ENCODE measurements around the gene PCP2.

The PCP2 gene

DNA sequence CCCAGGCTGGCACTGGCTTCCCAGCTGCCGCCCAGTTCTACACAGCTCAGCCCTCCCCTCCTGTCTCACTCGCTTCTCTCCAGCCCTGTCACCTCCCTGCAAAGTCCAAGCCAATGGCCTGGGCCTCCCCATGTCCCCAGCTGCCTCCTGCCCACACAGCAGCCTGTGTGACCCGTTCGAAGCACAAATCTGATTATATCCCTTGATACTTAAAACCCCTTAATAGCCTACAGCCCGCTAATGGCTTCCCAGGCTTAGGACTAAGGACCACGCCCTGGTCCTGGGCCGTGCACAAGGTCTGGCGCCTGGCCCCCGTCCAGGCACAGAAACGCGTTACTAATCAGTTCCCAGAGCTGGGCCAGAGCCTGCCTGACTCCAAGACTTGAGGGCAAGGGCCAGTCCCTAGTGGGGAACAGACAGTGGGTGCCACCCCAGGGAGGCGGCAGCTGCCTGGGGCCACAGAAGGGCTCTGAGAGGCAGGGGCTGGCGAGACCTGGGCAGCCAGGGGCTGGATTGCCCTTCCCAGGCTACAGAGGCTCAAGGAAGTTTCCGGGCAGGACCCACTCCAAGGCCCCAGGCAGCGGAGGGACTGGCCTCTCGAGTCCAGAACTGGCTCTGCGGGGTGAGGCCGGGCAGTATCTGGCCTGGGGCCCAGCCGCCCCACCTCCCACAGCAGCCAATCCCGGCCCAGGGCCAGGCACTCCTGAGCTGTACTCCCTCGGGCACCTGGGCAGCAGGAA, 14.6 kb downstream of the PCP2 start:
- DNase-seq: no peak

DNA sequence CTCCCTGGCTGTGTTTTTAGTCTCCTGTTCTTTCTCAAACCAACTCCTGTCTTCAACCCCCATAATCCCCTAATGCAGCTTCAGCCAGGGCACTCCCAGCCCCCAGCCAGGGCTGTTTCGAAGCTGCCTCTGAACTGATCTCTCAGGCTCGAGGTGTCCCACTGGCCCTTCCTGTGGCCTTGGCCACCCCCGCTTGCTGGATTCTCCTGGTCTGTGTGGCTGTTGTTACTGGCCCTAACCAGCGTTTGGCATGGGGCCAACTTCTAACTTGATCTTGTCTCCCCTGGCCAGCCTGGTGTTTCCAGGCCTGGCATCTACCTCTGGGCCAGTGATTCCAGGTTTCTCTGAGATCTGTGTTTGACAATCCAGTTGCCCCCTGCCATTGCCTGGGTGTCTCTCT, 15.2 kb downstream of the PCP2 start:
- no peak for DNase-seq

DNA sequence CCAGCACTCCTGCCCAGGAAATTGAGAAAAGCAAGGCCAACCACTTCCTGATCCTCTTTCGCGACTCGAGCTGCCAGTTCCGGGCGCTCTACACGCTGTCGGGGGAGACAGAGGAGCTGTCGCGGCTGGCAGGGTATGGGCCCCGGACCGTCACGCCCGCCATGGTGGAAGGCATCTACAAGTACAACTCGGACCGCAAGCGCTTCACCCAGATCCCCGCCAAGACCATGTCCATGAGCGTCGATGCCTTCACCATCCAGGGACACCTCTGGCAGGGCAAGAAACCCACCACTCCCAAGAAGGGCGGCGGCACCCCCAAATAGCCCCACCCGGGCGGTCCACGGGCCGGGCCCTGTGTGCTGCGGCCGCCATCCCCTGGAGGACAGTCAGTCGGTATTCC, 15.8 kb downstream of the PCP2 start:
- no peak for DNase-seq

DNA sequence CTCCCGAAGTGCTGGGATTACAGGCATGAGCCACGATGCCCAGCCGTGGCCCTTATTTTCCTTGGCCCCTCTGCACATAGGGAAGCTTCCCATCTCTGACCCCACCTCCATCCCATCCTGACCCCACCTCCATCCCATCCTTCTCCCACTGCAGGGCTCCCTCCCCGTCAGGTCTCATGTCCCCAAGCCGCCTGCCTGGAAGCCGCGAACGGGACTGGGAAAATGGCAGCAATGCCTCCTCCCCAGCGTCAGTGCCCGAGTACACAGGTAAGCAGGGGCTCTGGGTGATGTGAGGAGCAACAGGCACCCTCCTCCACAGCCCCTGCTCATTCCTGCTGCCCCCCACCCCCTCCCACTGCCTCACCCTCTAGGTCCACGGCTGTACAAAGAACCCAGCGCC, 16.3 kb downstream of the PCP2 start:
- no peak for DNase-seq

DNA sequence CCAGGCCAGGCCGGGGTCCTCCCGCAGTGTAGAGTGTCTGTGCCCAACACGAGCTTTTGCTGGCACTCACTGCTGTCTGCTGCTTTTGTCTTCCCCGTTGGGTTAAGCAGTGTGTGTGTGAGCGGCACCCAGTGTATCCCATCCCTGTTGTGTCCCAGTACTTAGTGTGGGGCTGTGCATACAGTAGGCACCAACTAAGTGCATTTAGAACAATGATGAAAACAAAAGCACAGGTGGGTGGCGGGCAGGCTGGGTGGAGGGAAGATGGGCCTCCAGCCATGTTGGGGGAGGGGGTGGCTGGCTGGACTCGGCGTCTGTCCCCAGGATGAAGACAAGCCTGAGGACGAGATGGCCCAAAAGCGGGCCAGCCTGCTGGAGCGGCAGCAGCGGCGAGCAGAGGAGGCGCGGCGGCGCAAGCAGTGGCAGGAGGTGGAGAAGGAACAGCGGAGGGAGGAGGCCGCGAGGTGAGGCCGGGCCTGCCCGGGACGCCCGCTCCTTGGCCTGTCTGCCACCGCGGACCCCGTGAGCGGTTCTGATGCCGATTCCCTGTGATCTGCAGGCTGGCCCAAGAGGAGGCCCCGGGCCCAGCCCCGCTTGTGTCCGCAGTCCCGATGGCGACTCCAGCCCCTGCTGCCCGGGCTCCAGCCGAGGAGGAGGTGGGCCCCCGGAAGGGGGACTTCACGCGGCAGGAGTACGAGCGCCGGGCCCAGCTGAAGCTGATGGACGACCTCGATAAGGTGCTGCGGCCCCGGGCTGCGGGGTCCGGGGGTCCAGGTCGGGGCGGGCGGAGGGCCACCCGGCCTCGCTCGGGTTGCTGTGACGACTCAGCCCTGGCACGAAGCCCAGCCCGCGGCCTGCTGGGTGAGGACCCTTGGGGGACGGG, 18.4 kb downstream of the PCP2 start:
- DNase-seq: no peak

DNA sequence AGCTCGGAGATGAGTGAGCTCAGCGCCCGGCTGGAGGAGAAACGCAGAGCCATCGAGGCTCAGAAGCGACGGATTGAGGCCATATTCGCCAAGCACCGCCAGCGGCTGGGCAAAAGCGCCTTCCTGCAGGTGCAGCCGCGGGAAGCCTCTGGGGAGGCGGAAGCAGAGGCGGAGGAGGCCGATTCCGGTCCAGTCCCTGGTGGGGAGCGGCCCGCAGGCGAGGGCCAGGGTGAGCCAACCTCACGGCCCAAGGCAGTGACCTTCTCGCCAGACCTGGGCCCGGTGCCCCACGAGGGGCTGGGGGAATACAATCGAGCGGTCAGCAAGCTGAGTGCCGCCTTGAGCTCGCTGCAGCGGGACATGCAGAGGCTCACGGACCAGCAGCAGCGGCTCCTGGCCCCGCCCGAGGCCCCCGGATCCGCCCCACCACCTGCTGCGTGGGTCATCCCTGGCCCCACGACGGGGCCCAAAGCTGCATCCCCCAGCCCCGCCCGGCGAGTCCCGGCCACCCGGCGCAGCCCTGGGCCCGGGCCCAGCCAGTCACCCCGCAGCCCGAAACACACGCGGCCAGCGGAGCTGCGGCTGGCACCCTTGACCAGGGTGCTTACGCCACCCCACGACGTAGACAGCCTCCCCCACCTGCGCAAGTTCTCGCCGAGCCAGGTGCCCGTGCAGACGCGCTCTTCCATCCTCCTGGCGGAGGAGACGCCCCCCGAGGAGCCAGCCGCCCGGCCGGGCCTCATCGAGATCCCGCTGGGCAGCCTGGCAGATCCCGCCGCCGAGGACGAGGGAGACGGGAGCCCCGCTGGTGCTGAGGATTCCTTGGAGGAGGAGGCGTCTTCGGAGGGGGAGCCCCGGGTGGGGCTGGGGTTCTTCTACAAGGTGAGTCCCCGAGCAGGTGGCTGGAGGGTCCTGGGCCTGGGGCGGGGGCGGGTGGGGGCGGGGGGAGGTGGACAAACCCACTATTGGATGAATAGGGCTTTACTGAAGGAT, 20.9 kb downstream of the PCP2 start:
- no peak for DNase-seq

DNA sequence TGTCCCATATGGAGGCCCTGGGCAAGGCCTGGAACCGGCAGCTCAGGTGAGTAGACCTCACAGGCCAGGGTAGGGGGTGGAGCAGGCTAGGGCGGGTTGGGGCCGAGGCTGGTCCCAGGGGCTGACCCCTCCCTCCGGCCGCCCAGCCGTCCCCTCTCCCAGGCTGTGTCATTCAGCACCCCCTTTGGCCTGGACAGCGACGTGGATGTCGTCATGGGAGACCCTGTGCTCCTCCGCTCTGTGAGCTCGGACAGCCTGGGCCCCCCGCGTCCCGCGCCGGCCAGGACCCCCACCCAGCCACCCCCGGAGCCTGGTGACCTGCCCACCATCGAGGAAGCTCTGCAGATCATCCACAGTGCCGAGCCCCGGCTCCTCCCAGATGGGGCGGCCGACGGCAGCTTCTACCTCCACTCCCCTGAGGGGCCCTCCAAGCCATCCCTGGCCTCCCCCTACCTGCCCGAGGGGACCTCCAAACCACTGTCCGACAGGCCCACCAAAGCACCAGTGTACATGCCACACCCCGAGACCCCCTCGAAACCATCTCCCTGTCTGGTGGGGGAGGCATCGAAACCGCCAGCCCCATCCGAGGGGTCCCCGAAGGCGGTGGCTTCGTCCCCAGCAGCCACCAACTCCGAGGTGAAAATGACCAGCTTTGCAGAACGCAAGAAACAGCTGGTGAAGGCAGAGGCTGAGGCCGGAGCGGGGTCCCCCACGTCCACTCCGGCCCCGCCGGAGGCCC, 21.8 kb downstream of the PCP2 start:
- DNase-seq: no peak

DNA sequence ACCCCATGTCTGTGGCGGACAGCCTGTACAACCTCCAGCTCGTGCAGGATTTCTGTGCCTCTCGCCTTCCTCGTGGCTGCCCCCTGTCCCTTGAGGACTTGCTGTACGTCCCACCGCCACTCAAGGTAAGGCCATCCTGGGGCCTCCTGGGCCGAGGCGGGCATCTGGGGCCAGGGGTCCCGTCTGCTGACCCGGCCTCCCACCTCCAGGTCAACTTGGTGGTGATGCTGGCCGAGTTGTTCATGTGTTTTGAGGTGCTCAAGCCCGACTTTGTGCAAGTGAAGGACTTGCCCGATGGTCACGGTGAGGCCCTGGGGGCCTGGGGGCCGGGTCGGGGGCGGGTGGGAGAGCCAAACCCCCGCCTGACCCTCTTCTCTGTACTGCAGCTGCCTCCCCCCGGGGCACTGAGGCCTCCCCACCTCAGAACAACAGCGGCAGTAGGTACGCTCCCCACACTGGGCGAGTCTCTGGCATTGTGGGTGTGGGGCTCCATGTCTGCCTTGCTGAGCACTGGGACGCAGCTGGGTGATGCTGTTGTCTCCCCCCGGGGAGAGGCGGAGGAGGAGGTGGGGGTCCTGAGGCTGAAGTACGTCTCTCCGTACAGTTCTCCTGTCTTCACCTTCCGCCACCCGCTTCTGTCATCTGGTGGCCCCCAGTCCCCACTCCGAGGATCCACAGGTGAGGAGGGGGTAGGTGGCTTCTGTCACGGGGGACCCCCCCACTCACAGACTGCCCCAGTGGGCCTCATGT, 22.9 kb downstream of the PCP2 start:
- no peak for DNase-seq

DNA sequence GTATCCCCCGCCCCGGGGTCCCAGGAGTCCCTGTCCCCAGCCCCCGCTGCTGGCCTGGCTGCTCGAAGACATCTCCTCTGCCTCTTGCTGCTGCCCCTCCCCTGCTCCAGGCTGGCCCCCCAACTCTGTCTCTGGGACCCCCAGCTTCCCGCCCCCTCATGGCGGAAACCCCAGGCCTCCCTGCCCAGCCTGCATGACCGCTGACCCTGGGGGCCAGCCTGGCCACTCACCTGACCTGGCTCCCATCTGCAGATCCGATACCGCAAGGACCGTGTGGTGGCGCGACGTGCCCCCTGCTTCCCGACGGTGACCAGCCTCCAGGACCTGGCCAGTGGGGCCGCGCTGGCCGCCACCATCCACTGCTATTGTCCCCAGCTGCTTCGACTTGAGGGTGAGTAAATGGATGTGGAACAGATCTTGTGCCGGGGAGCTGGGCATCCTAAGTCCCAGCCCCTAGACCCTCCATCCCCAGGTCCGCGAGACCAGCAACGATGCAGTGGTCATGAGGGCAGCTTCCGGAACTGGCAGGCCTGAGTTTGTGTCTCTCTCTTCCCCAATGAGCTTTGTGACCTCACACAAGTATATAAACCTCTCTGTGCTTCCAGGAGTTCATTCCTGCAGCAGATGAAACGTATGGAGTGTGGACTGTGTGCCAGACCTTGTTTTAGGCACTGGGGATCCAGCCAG, 25.5 kb downstream of the PCP2 start:
- no peak for DNase-seq

DNA sequence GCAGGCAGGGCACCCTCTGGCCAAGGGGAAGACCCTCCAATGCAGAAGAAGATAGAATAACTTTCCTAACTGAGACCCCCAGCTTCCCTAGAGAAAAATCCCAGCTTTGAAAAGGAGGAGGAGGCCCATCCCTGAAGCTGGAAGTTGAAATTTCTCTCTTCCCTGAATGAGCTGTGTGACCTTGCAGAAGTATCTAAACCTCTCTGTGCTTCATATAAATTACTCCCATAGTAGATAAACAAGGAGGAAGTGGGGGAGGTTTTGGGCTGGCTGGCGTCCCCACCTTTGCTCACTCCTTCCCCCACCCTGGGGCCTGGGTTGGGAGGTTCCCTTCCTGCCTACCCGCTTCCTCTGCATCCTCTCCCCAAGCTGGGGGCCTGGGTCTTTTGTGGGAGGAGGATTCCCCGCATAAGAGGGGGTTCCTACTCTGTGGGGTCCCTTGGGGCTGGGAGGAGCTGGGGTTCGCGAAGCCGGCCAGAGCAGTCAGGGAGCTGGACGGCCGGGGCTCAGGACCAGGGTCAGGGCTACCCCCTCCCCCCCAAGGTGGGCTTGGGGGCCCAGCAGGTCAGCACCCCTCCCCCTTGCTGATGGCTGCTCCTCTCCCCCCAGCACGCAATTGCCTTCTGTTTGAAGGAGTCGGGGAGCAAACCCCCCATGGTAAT, 26.2 kb downstream of the PCP2 start:
- DNase-seq: no peak

DNA sequence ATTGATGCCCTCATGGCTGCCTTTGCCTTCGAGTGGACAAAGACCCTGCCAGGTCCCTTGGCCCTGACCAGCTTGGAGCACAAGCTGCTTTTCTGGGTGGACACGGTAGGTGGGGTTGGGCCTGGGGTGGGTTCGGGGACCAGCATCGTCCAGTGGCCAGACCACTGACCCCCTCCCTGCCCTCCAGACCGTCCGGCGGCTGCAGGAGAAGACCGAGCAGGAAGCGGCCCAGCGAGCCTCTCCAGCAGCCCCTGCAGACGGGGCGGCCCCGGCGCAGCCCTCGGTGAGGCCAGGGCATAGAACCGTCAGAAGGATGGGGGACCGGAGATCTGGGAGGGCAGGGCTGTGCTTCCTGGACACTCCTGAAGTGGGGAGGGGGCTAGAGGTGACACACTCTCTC, 27.2 kb downstream of the PCP2 start:
- DNase-seq: no peak

DNA sequence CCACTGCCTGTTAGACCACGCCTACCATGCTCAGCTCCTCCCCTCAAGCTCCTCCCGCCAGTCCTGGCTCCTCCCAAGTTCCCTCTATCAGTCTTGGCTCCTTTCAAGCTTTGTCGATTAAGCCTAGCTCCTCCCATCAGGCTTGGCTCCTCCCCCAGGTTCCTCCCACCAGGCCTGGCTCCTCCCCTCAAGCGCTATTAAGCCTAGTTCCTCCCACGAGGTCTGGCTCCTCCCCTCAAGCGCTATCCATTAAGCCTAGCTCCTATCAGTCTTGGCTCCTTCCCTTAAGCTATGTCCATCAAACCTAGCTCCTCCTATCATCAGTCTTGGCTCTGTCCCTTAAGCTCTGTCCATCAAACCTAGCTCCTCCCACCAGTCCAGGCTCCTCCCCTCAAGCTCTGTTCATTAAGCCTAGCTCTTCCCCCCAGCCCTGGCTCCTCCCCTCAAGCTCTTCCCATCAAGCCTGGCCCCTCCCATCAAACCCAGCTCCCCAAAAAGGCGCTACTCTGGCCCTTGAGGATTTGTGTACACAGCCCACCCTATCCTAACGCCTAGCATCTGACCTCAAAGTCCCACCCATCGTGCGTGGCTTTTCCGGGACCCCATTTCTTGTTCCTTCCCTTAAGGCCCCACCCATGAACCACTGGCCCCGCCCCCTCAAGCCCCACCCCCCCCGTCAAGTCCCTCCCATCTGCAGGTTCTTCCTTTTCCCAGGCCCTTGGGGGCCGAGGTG, 27.9 kb downstream of the PCP2 start:
- no peak for DNase-seq

DNA sequence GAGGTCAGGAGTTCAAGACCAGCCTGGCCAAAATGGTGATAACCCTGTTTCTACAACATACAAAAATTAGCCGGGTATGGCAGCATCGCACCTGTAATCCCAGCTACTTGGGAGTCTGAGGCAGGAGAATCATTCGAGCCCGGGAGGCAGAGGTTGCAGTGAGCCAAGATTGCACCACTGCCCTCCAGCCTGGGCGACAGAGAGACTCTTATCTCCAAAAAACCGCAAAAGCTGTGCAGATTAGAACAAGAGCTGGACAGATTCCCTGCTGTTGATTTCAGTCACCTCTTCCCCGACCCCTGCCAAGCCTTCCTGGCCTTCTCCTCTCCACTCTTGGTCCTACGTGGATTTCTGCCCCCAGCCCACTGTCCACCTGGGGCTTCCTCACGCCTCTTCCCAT, 29.6 kb downstream of the PCP2 start:
- no peak for DNase-seq

DNA sequence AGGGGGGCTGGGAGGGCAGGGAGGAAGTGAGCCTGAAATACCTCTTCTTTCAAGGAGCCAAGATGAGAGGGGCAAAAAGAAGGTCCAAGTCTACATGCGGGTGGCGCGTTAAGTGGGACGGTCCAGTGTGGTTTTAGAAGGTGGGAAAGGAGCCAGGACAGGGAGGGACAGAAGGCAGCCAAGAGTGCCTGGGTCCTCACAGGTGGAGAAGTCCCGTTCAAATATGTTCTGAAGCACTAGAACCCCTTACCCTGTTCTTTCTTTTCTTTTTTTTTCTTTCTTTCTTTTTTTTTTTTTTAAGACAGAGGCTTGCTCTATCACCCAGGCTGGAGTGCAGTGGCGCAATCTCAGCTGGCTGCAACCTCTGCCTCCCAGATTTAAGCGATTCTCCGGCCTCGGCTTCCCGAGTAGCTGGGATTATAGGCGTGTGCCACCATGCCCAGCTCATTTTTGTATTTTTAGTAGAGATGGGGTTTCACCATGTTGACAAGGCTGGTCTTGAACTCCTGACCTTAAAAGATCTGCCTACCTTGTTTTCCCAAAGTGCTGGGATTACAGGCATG, 30.5 kb downstream of the PCP2 start:
- DNase-seq: no peak

DNA sequence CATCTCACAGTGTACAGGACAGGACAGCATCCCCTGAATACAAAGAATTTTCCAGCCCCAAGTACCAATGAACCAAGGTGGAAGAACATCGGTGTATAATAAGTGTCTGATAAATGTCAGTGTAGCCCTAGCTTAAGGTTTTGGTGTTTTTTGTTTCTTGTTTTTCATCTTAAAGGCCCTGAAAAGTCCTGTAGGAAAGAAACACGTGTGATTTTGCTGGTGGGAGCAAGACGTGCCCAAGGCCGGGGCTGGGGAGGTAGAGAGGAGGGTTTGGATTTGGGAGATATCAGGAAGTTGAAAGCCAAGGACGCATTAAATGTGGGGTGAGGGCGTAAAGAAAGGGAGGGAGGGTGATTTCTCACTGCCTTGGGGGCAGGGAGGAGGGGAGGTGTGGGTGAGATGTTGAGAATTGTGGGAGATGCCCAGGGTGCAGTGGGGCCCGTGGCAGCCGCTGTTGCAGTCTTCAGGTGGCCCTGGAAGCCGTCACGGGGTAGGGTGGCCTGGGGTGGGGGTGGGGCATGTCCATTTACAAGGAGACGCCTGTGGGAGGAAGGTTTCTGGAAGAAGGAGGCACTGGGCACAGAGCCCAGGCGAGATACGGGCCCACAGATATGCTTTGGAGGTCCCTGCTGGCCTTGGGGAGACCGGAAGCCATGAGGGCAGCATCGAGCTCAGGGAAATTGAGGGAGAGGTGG, 31.1 kb downstream of the PCP2 start:
- DNase-seq: no peak

DNA sequence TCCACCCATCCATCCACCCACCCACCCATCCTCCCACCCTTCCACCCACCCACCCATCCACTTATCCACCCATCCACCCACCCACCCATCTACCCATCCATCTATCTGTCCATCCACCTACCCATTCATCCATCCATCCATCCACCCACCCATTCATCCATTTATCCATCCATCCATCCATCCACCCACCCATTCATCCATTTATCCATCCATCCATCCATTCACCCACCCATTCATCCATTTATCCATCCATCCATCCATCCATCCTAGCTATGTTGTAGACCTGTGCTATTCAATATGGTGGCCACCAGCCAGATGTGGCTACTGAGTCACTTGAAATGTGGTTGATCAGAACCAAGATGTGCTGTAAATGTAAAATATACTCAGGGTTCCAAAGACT, 32.8 kb downstream of the PCP2 start:
- no peak for DNase-seq

DNA sequence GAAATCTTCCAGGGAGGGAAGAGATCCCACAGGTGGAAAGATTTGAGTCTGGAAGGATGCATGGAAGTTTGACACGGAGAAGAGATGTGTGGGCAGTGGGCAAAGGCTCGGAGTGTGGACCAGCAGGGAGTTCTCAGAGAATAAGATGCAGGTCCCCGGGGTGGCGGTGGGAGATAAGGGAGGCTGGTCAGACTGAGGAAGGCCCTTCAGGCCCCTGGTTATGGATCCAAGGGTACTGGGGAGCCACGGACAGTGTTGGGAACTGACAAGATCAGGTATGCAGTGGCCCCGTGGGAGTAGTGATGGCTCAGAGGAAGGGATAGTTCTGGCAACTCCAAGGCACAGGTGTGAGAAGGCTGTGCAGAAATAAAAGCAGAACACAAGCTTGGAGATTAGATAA, 35.3 kb downstream of the PCP2 start:
- no peak for DNase-seq

DNA sequence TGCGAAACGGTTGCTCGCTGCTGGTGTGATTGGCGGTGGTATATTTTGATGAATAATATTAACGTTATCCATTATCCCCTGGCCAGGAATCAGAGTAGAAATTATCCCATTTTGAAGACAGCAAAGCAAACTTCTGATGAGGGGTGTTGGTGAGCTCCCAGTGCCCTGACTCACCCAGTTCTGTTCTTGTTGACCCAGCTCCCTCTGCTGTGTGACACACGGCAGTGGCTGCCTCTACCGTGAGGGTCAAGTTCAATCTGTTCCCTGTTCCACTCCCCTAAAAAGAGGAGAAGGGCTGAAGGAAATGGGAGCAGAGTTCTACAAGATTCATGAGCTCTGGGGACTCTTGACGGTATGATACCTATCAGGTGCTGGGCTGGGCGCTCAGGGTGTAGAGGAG, 35.8 kb downstream of the PCP2 start:
- no peak for DNase-seq

All from NCI-H510A (cell line).